A549 (cell line): ENCODE results near the gene PPP2R5C. TPM values are rescaled to one million over a fixed set of nuclear protein-coding genes. Genes with fewer than 3 reads are reported as not detected.
A peak's percentile ranks its signal among the peaks of the same experiment; 100 is the strongest.

Experiments used
- ATAC-seq, 2 experiments: fragments of 200-7000 bp in 1 of 2; fragments of >200 bp in 1 of 2; cut with Nextera tagmentation in 1 of 2; cut with Tn5 transposase in 1 of 2; 3 replicates each; pipeline versions ENCODE4 v1.8.0 to v1.9.1; 2018 to 2020; ENCODE audit warnings: mild to moderate bottlenecking in 1 of 2, moderate library complexity in 1 of 2
- CTCF ChIA-PET: fragments of 300-600 bp; sonication (Branson Sonifier 250); formaldehyde crosslinking; extraction: SDS; loops from one replicate; lab custom pipeline; 2021; ENCODE audit warnings: antibody characterized with exemption, inconsistent platforms; lab: Yijun Ruan, JAX
- POLR2A ChIA-PET: fragments of 350-600 bp; formaldehyde crosslinking; extraction: SDS; loops from one replicate; lab custom pipeline; 2021; ENCODE audit warnings: antibody characterized with exemption, inconsistent platforms; lab: Yijun Ruan, JAX
- DNase-seq, 2 experiments: peaks; one replicate each; pipeline versions ENCODE4 v3.0.0 to v3.0.0-alpha.2; 2011 to 2016; ENCODE audit warnings: low read depth in 1 of 2, low spot score in 1 of 2
- FAIRE-seq: peaks from 2 replicates; lab custom pipeline; 2011; peaks lifted over from hg19 to GRCh38; lab: Jason Lieb, UNC
- H3K27ac ChIP-seq, 2 experiments: fragments of >200 bp; sonication (Bioruptor Twin); formaldehyde crosslinking; 3 replicates each; pipeline ENCODE4 v1.5.1; 2016 to 2017
- H3K4me1 ChIP-seq: fragments of >200 bp; sonication (Bioruptor Twin); formaldehyde crosslinking; 3 replicates; pipeline ENCODE4 v1.6.1; 2016
- H3K4me2 ChIP-seq: fragments of >200 bp; sonication (Bioruptor Twin); formaldehyde crosslinking; 3 replicates; pipeline ENCODE4 v1.6.1; 2016
- H3K4me3 ChIP-seq: fragments of >200 bp; sonication (Bioruptor Twin); formaldehyde crosslinking; 3 replicates; pipeline ENCODE4 v1.5.1; 2016
- H3K9me3 ChIP-seq: fragments of >200 bp; sonication (Bioruptor Twin); formaldehyde crosslinking; 3 replicates; pipeline ENCODE4 v1.6.1; 2016
- BCL3 ChIP-seq: fragments of >200 bp; sonication (Bioruptor Twin); formaldehyde crosslinking; IDR thresholded peaks from 3 replicates; pipeline ENCODE4 v1.6.1; 2016
- CBX2 ChIP-seq: fragments of 200-600 bp; sonication (generic); IDR thresholded peaks from 2 replicates; pipeline ENCODE4 v1.6.1; 2016; ENCODE audit warnings: low read depth, mild to moderate bottlenecking, borderline replicate concordance
- E2F6 ChIP-seq: IDR thresholded peaks from 2 replicates; pipeline ENCODE4 v1.6.1; 2012; ENCODE audit warnings: low read depth, borderline replicate concordance
- FOSB ChIP-seq: fragments of 250-450 bp; sonication (Bioruptor Pico); IDR thresholded peaks from 2 replicates; pipeline ENCODE4 v1.5.0; 2020; ENCODE audit warnings: mild to moderate bottlenecking, moderate library complexity
- FOSL2 ChIP-seq, 2 experiments: fragments of 450-650 bp in 1 of 2; fragments of >200 bp in 1 of 2; sonication (Bioruptor Twin) in 1 of 2; formaldehyde crosslinking; IDR thresholded peaks; 2 replicates each; pipeline versions ENCODE4 v1.5.0 to v1.6.1; 2016 to 2020; ENCODE audit warnings: mild to moderate bottlenecking in 1 of 2, moderate library complexity in 1 of 2
- JUN ChIP-seq, 2 experiments: fragments of >200 bp; sonication (Bioruptor Twin); formaldehyde crosslinking; IDR thresholded peaks; 2 replicates in 1 of 2; 3 replicates in 1 of 2; pipeline ENCODE4 v1.6.1; 2016 to 2017
- KDM5A ChIP-seq: fragments of 200-600 bp; sonication (generic); IDR thresholded peaks from 2 replicates; pipeline ENCODE4 v1.6.1; 2016; ENCODE audit warnings: antibody characterized with exemption, mild to moderate bottlenecking
- MAFK ChIP-seq: fragments of 450-650 bp; IDR thresholded peaks from 2 replicates; pipeline ENCODE4 v1.6.1; 2014; ENCODE audit not compliant: partially characterized antibody
- MAX ChIP-seq: IDR thresholded peaks from 2 replicates; pipeline ENCODE4 v1.6.1; 2012
- NPAS2 ChIP-seq: fragments of 250-450 bp; sonication (Bioruptor Pico); IDR thresholded peaks from 2 replicates; pipeline ENCODE4 v1.8.0; 2022; ENCODE audit warnings: mild to moderate bottlenecking, moderate library complexity, borderline replicate concordance
- PHF8 ChIP-seq: fragments of 200-600 bp; sonication (generic); IDR thresholded peaks from 2 replicates; pipeline ENCODE4 v1.6.1; 2016; ENCODE audit warnings: low read depth, mild to moderate bottlenecking, antibody characterized with exemption, moderate library complexity, borderline replicate concordance
- POLR2A ChIP-seq: IDR thresholded peaks from 2 replicates; pipeline ENCODE4 v1.6.1; 2012; ENCODE audit warnings: mild to moderate bottlenecking, low read length
- RCOR1 ChIP-seq: fragments of 150-350 bp; IDR thresholded peaks from 2 replicates; pipeline ENCODE4 v1.6.1; 2014; ENCODE audit warnings: antibody characterized with exemption, low read length, low read depth
- RNF2 ChIP-seq: fragments of 200-600 bp; sonication (generic); IDR thresholded peaks from 2 replicates; pipeline ENCODE4 v1.6.1; 2016; ENCODE audit warnings: low read depth, mild to moderate bottlenecking, antibody characterized with exemption, moderate library complexity, borderline replicate concordance
- SMC3 ChIP-seq: fragments of >200 bp; sonication (Bioruptor Twin); formaldehyde crosslinking; IDR thresholded peaks from 3 replicates; pipeline ENCODE4 v1.6.1; 2018; ENCODE audit warnings: inconsistent platforms
- USF2 ChIP-seq: fragments of 450-650 bp; IDR thresholded peaks from 2 replicates; pipeline ENCODE4 v1.6.1; 2014; ENCODE audit warnings: antibody characterized with exemption
- ZFP36 ChIP-seq: fragments of 450-650 bp; IDR thresholded peaks from 2 replicates; pipeline ENCODE4 v1.6.1; 2014; ENCODE audit warnings: borderline replicate concordance; ENCODE audit not compliant: partially characterized antibody
- WGBS: methylation state at CpG from one replicate; pipeline ENCODE4 v1.1.6; 2017; ENCODE audit errors: missing lambda C conversion rate; 5-methylcytosine and 5-hydroxymethylcytosine counted together
- polyA plus RNA-seq, 4 experiments: library from polyadenylated mRNA; depleted of rRNA in 3 of 4; stranded (reverse); fragments of >200 nt; fragmentation: RNase III in 1 of 4; extraction: RNeasy Plus Mini Kit Qiagen cat#74134 plus additional on column Dnase treatment in 1 of 4; gene quantifications; 2 replicates in 3 of 4; 3 replicates in 1 of 4; pipeline ENCODE4 v1.2.3, GENCODE V29; 2011 to 2017

Gene PPP2R5C
- polyA plus RNA-seq, 2 of the 4 experiments (the other 2 are of a cell fraction), result 74.8 to 150 TPM

GRCh38 chr14:101963656-101964296, 202.3 kb downstream of the PPP2R5C start:
- TF ChIP-seq FOSB, result no peak
- ATAC-seq, result no peak; a peak in 1 of 6 replicates
- FAIRE-seq, result no peak
- ChIA-PET CTCF (interaction anchor here (0.6 to 3.9 kb wide), 7 partner anchors 9 to 352 kb away, joined by 3 to 31 read pairs (median 5); no protein-coding TSS in a partner anchor), POLR2A (interaction anchor here (0.6 to 1.0 kb wide), 2 partner anchors 9 to 16 kb away, joined by 3 to 4 read pairs; no protein-coding TSS in a partner anchor)
- WGBS, result 65% methylated on average over 20 of the region's 20 CpGs
- Histone ChIP-seq H3K4me1 (peaks cover 47% of the 10 kb centered on the region), H3K9me3 (no peaks in the 10 kb centered on the region), H3K4me2 (peak overlapping the region; percentile 66), H3K27ac (peak overlapping the region; percentile 82 to 99), H3K4me3 (no peak overlapping the region)
- DNase-seq, result no peak

- ATAC-seq, result peak; percentile 71
- peak within 1 kb of the TSS; percentile 91 for H3K4me3 ChIP-seq
- FAIRE-seq, result no peak
- TF ChIP-seq SMC3 (no peak), MAFK (no peak), PHF8 (peak; percentile 80), JUN (IDR thresholded peaks at IDR 0.05) (peak; percentile 71 to 92; a peak in 4 of 5 replicates), RCOR1 (no peak), NPAS2 (CRISPR knock-in tag) (no peak), MAX (peak; percentile 49; the same call in 1 of the 2 replicates), BCL3 (peak; percentile 97), FOSL2 (IDR thresholded peaks at IDR 0.05) (no peak), FOSL2 (CRISPR knock-in tag; IDR thresholded peaks at IDR 0.05) (no peak), CBX2 (no peak), POLR2A (peak; percentile 97), E2F6 (0 out of 2 replicates have a peak, but pooled peaks have one; percentile 30), RNF2 (no peak)
- H3K27ac ChIP-seq, result peak within 1 kb of the TSS; percentile 94 to 99
- H3K4me1 ChIP-seq, result peaks cover 50% of the 10 kb centered on the region
- peak; percentile 78 to 91 for DNase-seq
- WGBS, result 5% methylated on average over 4 of the region's 115 CpGs
- H3K9me3 ChIP-seq, result no peaks in the 10 kb centered on the region
- H3K4me2 ChIP-seq, result peak within 1 kb of the TSS; percentile 96
- ChIA-PET CTCF (interaction anchor here (0.6 to 1.6 kb wide), 9 partner anchors 8 to 352 kb away, joined by 3 to 9 read pairs (median 3); no protein-coding TSS in a partner anchor), POLR2A (interaction anchor here (1.0 kb wide), 2 partner anchors 10 to 16 kb away, joined by 3 read pairs; no protein-coding TSS in a partner anchor)
Observed at GRCh38 chr14:101964297-101965180, 203.0 kb downstream of the PPP2R5C start, which contains the start of gene DYNC1H1. Gene DYNC1H1 (plus strand): TSS chr14:101964573. CDS start chr14:101964692, 119 bp downstream.

GRCh38 chr14:101965181-101965544, 203.7 kb downstream of the PPP2R5C start:
- CTCF ChIA-PET, result interaction anchor here (0.6 to 0.9 kb wide), 4 partner anchors 12 to 194 kb away, joined by 3 read pairs; no protein-coding TSS in a partner anchor
- WGBS, result 0% methylated on average over 16 of the region's 28 CpGs

More at GRCh38 chr14:101965181-101965544, 203.7 kb downstream of the PPP2R5C start:
- no peaks in the 10 kb centered on the region for H3K9me3 ChIP-seq
- ATAC-seq, result peak; percentile 53 to 58
- DNase-seq, result peak in 1 of 2 experiments; percentile 70
- peak overlapping the region; percentile 96 for H3K4me2 ChIP-seq
- peak overlapping the region; percentile 91 for H3K4me3 ChIP-seq
- H3K4me1 ChIP-seq, result peaks cover 56% of the 10 kb centered on the region
- FAIRE-seq, result no peak
- TF ChIP-seq ZFP36, result no peak
- no peak for TF ChIP-seq FOSL2 (IDR thresholded peaks at IDR 0.05)
- TF ChIP-seq FOSL2 (CRISPR knock-in tag; IDR thresholded peaks at IDR 0.05), result no peak
- 0 out of 2 replicates have a peak, but pooled peaks have one; percentile 20 for TF ChIP-seq KDM5A
- peak; percentile 45 for TF ChIP-seq USF2
- POLR2A ChIA-PET, result interaction anchor here (0.7 to 1.0 kb wide), 3 partner anchors 10 to 17 kb away, joined by 3 read pairs; no protein-coding TSS in a partner anchor
- peak overlapping the region; percentile 94 to 99 for H3K27ac ChIP-seq
